Measurements from ENCODE around the gene F2RL1.
A peak's percentile ranks its signal among the peaks of the same experiment; 100 is the strongest.
"Not testable (repeated sequence)": the region's sequence is repeated elsewhere in the genome, so short reads cannot be mapped to it uniquely, and the experiment has no call there.

The F2RL1 gene

DNA sequence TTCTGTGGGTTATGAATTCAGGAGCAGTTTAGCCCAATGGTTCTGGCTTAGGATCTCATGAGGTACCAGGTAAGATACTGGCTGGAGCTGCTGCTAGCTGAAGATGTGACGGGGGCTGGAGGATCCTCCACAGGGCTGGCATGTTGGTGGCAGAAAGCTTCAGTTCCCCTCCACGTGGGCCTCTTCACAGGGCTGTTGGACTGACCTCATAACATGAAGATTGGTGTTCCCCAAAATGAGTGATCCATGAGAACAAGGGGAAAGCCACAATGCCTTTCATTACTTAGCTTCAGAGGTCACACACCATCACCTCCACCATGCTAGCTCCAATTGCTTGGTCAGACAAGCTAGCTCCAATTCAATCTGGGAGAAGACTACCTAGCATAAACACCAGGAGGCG lies 22.5 kb downstream of the F2RL1 start:
- DNase-seq (ENCODE audit: low read depth) = no peak
- no peak overlapping the region for H3K4me3 ChIP-seq (ENCODE audit: low read depth, low read length)

- no peak overlapping the region for H3K4me3 ChIP-seq (ENCODE audit: low read depth, low read length)
- no peak for DNase-seq (ENCODE audit: low read depth)
Observed at GRCh38 chr5:76845890-76846289, 27.1 kb downstream of the F2RL1 start.

GRCh38 chr5:76849419-76850291 lies 30.8 kb downstream of the F2RL1 start, which contains the start of gene S100Z:
Gene S100Z (plus strand): TSS chr5:76850014. CDS start chr5:76875360, 25,346 bp downstream.
- no peak for DNase-seq (ENCODE audit: low read depth)
- no peak within 1 kb of the TSS for H3K4me3 ChIP-seq (ENCODE audit: low read depth, low read length)

- no peak for DNase-seq (ENCODE audit: low read depth)
- H3K4me3 ChIP-seq (ENCODE audit: low read depth, low read length) = no peak overlapping the region
Observed at GRCh38 chr5:76850543-76851145, 31.8 kb downstream of the F2RL1 start.

- no peak overlapping the region for H3K4me3 ChIP-seq (ENCODE audit: low read depth, low read length)
- DNase-seq (ENCODE audit: low read depth) = no peak
Observed at GRCh38 chr5:76851728-76852369, 33.0 kb downstream of the F2RL1 start.

- no peak for DNase-seq (ENCODE audit: low read depth)
Observed at GRCh38 chr5:76852772-76853171, 33.9 kb downstream of the F2RL1 start.

GRCh38 chr5:76853741-76854140 lies 34.9 kb downstream of the F2RL1 start:
- not testable (repeated sequence) for DNase-seq (ENCODE audit: low read depth); H3K4me3 ChIP-seq (ENCODE audit: low read depth, low read length)

More at GRCh38 chr5:76852772-76853171, 33.9 kb downstream of the F2RL1 start:
- H3K4me3 ChIP-seq (ENCODE audit: low read depth, low read length) = no peak overlapping the region

DNA sequence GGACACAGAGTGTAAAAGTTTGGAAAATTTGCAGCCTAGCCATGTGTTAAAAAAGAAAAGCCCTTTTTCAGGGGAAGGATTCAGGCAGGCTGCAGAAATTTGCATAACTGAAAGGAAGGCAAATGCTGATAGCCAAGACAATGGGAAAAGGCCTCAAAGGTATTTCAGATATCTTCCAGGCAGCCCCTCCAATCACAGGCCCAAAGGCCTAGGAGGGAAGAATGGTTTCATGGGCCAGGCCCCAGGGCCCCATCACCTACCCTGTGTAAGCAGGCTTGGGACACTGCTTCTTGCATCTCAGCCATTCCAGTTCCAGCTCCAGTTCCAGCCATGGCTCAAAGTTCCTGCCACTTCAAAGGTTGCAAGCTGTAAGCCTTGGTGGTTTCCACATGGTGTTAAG lies 35.8 kb downstream of the F2RL1 start:
- DNase-seq (ENCODE audit: low read depth) = no peak
- no peak overlapping the region for H3K4me3 ChIP-seq (ENCODE audit: low read depth, low read length)

GRCh38 chr5:76855501-76855900 lies 36.7 kb downstream of the F2RL1 start:
- H3K4me3 ChIP-seq (ENCODE audit: low read depth, low read length); DNase-seq (ENCODE audit: low read depth): not testable (repeated sequence)

DNA sequence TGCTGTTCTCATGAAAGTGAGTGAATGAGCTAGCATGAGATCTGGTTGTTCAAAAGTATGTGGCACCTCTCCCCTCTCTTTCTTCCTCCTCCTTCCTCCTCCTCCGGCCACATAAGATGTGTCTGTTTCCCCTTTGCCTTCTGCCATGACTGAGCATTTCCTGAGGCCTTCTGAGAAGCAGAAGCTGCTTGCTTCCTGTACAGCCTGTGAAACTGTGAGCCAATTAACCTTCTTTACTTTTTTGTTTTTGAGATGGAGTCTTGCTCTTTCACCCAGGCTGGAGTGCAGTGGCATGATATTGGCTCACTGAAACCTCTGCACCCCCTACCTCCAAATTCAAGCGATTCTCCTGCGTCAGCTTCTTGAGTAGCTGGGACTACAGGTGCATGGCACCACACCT lies 37.1 kb downstream of the F2RL1 start:
- no peak for DNase-seq (ENCODE audit: low read depth)
- no peak overlapping the region for H3K4me3 ChIP-seq (ENCODE audit: low read depth, low read length)

DNA sequence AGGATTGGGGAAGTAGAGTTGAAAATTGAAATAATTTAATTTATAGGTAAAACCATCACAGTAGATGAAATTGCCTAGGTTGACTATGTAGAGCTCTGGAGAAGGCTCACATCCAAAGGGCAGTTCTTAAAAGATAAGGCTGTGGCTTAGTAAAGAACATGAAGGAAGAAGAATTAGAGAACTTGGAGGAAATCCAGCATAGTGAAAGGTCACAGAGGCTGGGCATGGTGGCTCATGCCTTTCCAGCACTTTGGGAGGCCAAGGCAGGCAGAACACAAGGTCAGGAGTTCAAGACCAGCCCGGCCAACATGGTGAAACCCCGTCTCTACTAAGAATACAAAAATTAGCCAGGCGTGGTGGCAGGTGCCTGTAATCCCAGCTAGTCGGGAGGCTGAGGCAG lies 38.0 kb downstream of the F2RL1 start:
- not testable (repeated sequence) for H3K4me3 ChIP-seq (ENCODE audit: low read depth, low read length); DNase-seq (ENCODE audit: low read depth)

GRCh38 chr5:76859591-76860247 lies 40.9 kb downstream of the F2RL1 start:
- no peak for DNase-seq (ENCODE audit: low read depth)
- H3K4me3 ChIP-seq (ENCODE audit: low read depth, low read length) = no peak overlapping the region

- H3K4me3 ChIP-seq (ENCODE audit: low read depth, low read length) = no peak overlapping the region
- DNase-seq (ENCODE audit: low read depth) = no peak
Observed at GRCh38 chr5:76861612-76862011, 42.8 kb downstream of the F2RL1 start.

- H3K4me3 ChIP-seq (ENCODE audit: low read depth, low read length) = no peak overlapping the region
Observed at GRCh38 chr5:76863001-76863400, 44.2 kb downstream of the F2RL1 start.

DNA sequence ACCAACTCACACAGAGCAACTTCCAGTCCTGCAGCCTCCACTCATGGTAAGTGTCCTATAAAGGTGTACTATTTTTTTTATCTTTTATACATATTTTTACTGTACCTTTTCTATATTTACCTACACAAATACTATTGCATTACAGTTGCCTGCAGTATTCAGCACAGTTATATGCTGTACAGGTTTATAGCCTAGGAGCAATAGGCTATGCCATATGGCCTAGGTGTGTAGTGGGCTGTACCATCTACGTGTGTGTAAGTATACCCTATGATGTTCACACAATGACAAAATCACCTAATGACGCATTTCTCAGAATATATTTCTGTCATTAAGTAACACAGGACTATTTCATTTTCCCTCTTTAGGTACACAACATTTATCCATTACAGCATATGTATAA lies 47.7 kb downstream of the F2RL1 start:
- H3K4me3 ChIP-seq (ENCODE audit: low read depth, low read length) = no peak overlapping the region
- DNase-seq (ENCODE audit: low read depth) = no peak

More at GRCh38 chr5:76863001-76863400, 44.2 kb downstream of the F2RL1 start:
- no peak for DNase-seq (ENCODE audit: low read depth)

GRCh38 chr5:76867038-76867437 lies 48.2 kb downstream of the F2RL1 start:
- DNase-seq (ENCODE audit: low read depth) = no peak
- H3K4me3 ChIP-seq (ENCODE audit: low read depth, low read length) = no peak overlapping the region

DNA sequence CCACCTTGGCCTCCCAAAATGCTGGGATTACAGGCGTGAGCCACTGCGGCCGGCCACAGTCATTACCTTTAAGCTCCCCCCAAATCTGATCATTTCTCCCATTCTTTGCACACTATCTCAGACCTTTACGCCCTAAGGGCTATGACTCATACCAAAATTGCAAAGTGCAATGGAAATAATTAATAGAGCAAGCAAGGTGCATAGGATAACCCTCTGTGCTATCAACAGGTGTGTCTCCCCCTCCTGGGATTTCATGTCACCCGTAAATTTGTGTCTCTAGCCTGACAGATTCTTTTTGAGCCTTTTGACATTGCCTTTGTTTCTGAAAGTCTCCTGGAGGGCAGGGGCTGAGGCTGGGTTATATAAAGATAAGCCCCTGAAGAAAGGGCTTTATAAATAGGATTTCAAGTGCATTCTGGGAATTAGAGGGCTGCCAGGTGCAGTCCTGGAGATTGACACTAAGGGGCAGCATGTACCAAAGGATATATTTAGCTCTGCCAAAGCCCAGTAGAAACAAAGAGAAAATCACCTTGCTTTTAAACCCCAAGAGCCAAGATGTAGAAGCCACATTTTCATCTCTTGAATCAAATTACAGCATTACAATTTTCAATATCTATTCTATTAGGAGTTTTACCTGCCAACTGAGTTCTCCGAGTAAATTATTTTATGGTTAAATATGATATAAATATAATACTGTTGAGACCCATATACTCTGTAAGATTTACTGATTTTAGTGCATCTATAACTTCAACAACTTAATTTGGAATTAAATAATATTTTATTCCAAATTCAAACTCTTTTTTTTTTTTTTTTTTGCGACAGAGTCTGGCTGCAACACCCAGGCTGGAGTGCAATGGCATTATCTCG lies 49.2 kb downstream of the F2RL1 start:
- no peak overlapping the region for H3K4me3 ChIP-seq (ENCODE audit: low read depth, low read length)
- peak; percentile 10 for DNase-seq (ENCODE audit: low read depth)

GRCh38 chr5:76870046-76870445 lies 51.2 kb downstream of the F2RL1 start:
- DNase-seq (ENCODE audit: low read depth) = no peak
- H3K4me3 ChIP-seq (ENCODE audit: low read depth, low read length) = no peak overlapping the region

DNA sequence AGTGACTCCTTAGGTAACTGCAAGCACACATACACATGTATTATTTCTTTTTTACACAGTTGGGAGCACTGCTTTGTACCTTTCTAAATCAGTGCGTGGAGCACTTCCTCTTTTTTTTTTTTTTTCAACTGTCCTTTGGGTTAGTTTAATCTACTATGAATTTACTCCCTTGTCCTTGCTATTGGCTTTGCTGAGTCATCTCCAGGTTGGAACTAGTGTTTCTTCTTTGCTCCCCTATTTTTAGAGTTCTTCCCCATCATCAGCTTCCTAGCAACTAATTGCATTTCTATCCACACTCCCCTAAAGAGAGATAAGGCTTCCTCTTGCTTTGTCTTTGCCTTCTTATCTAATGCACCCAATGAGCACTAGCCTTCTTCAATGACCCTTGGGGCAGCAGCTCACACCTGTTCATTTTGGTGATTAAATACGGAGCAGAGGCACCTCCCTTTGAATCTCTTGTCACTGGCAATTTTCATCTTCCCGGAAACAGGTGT lies 55.3 kb downstream of the F2RL1 start:
- H3K4me3 ChIP-seq (ENCODE audit: low read depth, low read length) = no peak overlapping the region
- DNase-seq (ENCODE audit: low read depth) = no peak
